IMR-90 (cell line): Measurements from ENCODE around the gene FBXL16.
A peak's percentile ranks its signal among the peaks of the same experiment; 100 is the strongest.

Experiments used
- CTCF ChIP-seq: conservative IDR thresholded peaks from 2 replicates; pipeline ENCODE4 v1.5.1; 2012; ENCODE audit warnings: mild to moderate bottlenecking, low read depth, low read length, improper control_type of control experiment
- NFE2L2 ChIP-seq: fragments of 150-350 bp; IDR thresholded peaks from 2 replicates; pipeline ENCODE4 v1.6.1; 2016; ENCODE audit warnings: low read depth, mild to moderate bottlenecking, low read length
- POLR2A ChIP-seq: IDR thresholded peaks from 2 replicates; pipeline ENCODE4 v1.6.1; 2012; ENCODE audit warnings: mild to moderate bottlenecking, low read depth, low read length
- RAD21 ChIP-seq: IDR thresholded peaks from 2 replicates; pipeline ENCODE4 v1.6.1; 2012; ENCODE audit warnings: low read length, improper control_type of control experiment
- SMC3 ChIP-seq: fragments of 150-350 bp; IDR thresholded peaks from 2 replicates; pipeline ENCODE4 v1.6.1; 2016; ENCODE audit warnings: low read depth, mild to moderate bottlenecking, antibody characterized with exemption, low read length, moderate library complexity
- TF ChIP-seq, protein P1 (sequence below): fragments of 150-350 bp; IDR thresholded peaks from 2 replicates; pipeline ENCODE4 v1.6.1; 2017; ENCODE audit warnings: mild to moderate bottlenecking, antibody characterized with exemption, low read length, low read depth

- TF ChIP-seq NFE2L2 (no peak), POLR2A (no peak), CTCF (peak; percentile 37), SMC3 (peak; percentile 27; the same call in 1 of the 2 replicates), RAD21 (peak; percentile 23)
- TF ChIP-seq, protein P1, sequence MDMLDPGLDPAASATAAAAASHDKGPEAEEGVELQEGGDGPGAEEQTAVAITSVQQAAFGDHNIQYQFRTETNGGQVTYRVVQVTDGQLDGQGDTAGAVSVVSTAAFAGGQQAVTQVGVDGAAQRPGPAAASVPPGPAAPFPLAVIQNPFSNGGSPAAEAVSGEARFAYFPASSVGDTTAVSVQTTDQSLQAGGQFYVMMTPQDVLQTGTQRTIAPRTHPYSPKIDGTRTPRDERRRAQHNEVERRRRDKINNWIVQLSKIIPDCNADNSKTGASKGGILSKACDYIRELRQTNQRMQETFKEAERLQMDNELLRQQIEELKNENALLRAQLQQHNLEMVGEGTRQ: 0 out of 2 replicates have a peak, but pooled peaks have one; percentile 9
Observed at GRCh38 chr16:660459-661183, 45.0 kb downstream of the FBXL16 start.
